H1 (cell line): ENCODE results near the gene TBC1D2B. TPM values are rescaled to one million over a fixed set of nuclear protein-coding genes. Genes with fewer than 3 reads are reported as not detected.

ENCODE experiments used
- CTCF ChIA-PET: fragments of 300-600 bp; sonication (Branson Sonifier 250); formaldehyde crosslinking; loops from one replicate; lab custom pipeline; 2021; ENCODE audit not compliant: partially characterized antibody; lab: Charles Lee
- POLR2A ChIA-PET: fragments of 300-600 bp; sonication (Branson Sonifier 250); formaldehyde crosslinking; loops from one replicate; lab custom pipeline; 2021; ENCODE audit warnings: inconsistent platforms; ENCODE audit not compliant: partially characterized antibody; lab: Charles Lee
- DNase-seq, 2 experiments: peaks; one replicate each; pipeline versions ENCODE4 v3.0.0 to v3.0.0-alpha.2; 2010 to 2022; ENCODE audit warnings: low spot score in 2 of 2, low read depth in 1 of 2, mixed read lengths in 1 of 2
- FAIRE-seq: peaks from 2 replicates; lab custom pipeline; 2011; peaks lifted over from hg19 to GRCh38; lab: Jason Lieb, UNC
- H2AFZ ChIP-seq: 2 replicates; pipeline ENCODE4 v1.8.1; 2012; ENCODE audit warnings: low read length, inconsistent platforms
- H2AK5ac ChIP-seq: 2 replicates; pipeline ENCODE4 v1.6.1; 2013; ENCODE audit warnings: low read depth, low read length
- H2BK120ac ChIP-seq: replicated peaks from 2 replicates; pipeline ENCODE3; 2013; ENCODE audit warnings: low read depth, low read length, inconsistent platforms
- H2BK12ac ChIP-seq: 2 replicates; pipeline ENCODE4 v1.6.1; 2013; ENCODE audit warnings: low read depth, low read length
- H2BK15ac ChIP-seq: 2 replicates; pipeline ENCODE4 v1.6.1; 2013; ENCODE audit warnings: low read length
- H2BK20ac ChIP-seq: 2 replicates; pipeline ENCODE4 v1.6.1; 2013; ENCODE audit warnings: low read length
- H2BK5ac ChIP-seq: 2 replicates; pipeline ENCODE4 v1.6.1; 2013; ENCODE audit warnings: low read depth, low read length
- H3K14ac ChIP-seq: 2 replicates; pipeline ENCODE4 v1.6.1; 2013; ENCODE audit warnings: inconsistent platforms; ENCODE audit not compliant: insufficient read length
- H3K18ac ChIP-seq: 2 replicates; pipeline ENCODE4 v1.6.1; 2013; ENCODE audit warnings: low read length; ENCODE audit errors: extremely low read depth
- H3K23ac ChIP-seq: 2 replicates; pipeline ENCODE4 v1.6.1; 2013; ENCODE audit warnings: inconsistent platforms; ENCODE audit not compliant: insufficient read length
- H3K23me2 ChIP-seq: 2 replicates; pipeline ENCODE4 v1.6.1; 2013; ENCODE audit warnings: low read depth, low read length
- H3K27ac ChIP-seq: 2 replicates; pipeline ENCODE4 v1.6.1; 2011; ENCODE audit warnings: low read depth, low read length, inconsistent platforms
- H3K27me3 ChIP-seq, 4 experiments: replicated peaks in 1 of 4; 1 replicate in 1 of 4; 2 replicates in 3 of 4; pipeline versions ENCODE4 v1.6.1 to v1.8.1; 2011 to 2013; ENCODE audit warnings: low read length in 3 of 4, mild to moderate bottlenecking in 3 of 4, inconsistent platforms in 2 of 4, mixed read lengths in 2 of 4, moderate library complexity in 1 of 4; ENCODE audit not compliant: control insufficient read depth in 3 of 4, insufficient read depth in 3 of 4; ENCODE audit errors: extremely low read depth in 1 of 4
- H3K36me3 ChIP-seq, 4 experiments: 2 replicates each; pipeline versions ENCODE4 v1.6.1 to v1.8.1; 2011 to 2013; ENCODE audit warnings: mild to moderate bottlenecking in 4 of 4, low read length in 3 of 4, moderate library complexity in 2 of 4, control low read depth in 1 of 4, inconsistent platforms in 1 of 4; ENCODE audit not compliant: insufficient read depth in 4 of 4, control insufficient read depth in 2 of 4
- H3K4ac ChIP-seq: replicated peaks from 2 replicates; pipeline ENCODE3; 2013; ENCODE audit warnings: low read length, low read depth, mixed read lengths, inconsistent platforms; ENCODE audit not compliant: insufficient read length
- H3K4me1 ChIP-seq, 4 experiments: replicated peaks in 1 of 4; 1 replicate in 1 of 4; 2 replicates in 3 of 4; pipeline versions ENCODE4 v1.6.1 to v1.8.1; 2011 to 2013; ENCODE audit warnings: low read length in 3 of 4, inconsistent platforms in 2 of 4, mixed read lengths in 1 of 4; ENCODE audit not compliant: insufficient read depth in 4 of 4, control insufficient read depth in 3 of 4
- H3K4me2 ChIP-seq, 2 experiments: 2 replicates each; pipeline versions ENCODE4 v1.6.1 to v1.8.1; 2011 to 2013; ENCODE audit warnings: low read depth in 2 of 2, low read length in 2 of 2, control low read depth in 1 of 2, inconsistent platforms in 1 of 2, mild to moderate bottlenecking in 1 of 2; ENCODE audit not compliant: insufficient read depth in 1 of 2
- H3K4me3 ChIP-seq, 4 experiments: fragments of 200-600, 300-600 bp in 1 of 4; sonication (generic), shearing (Covaris generic), sonication (Bioruptor Twin) in 1 of 4; 2 replicates each; pipeline versions ENCODE4 v1.5.1 to v1.8.1; 2011 to 2016; ENCODE audit warnings: low read length in 4 of 4, low read depth in 3 of 4, control low read depth in 2 of 4, inconsistent platforms in 2 of 4, mild to moderate bottlenecking in 2 of 4, mixed read lengths in 1 of 4, moderate library complexity in 1 of 4; ENCODE audit not compliant: insufficient read depth in 2 of 4; ENCODE audit errors: extremely low read depth in 1 of 4
- H3K56ac ChIP-seq: replicated peaks from 2 replicates; pipeline ENCODE3; 2013; ENCODE audit warnings: low read depth, mild to moderate bottlenecking, mixed read lengths, low read length, inconsistent platforms; ENCODE audit not compliant: insufficient read length
- H3K79me1 ChIP-seq: 2 replicates; pipeline ENCODE4 v1.6.1; 2013; ENCODE audit warnings: low read depth, low read length, control low read depth
- H3K79me2 ChIP-seq, 2 experiments: 2 replicates each; pipeline versions ENCODE4 v1.6.1 to v1.8.1; 2012 to 2013; ENCODE audit warnings: low read length in 2 of 2, mild to moderate bottlenecking in 2 of 2, inconsistent platforms in 1 of 2; ENCODE audit not compliant: insufficient read depth in 2 of 2, control insufficient read depth in 1 of 2
- H3K9ac ChIP-seq, 4 experiments: replicated peaks in 1 of 4; 1 replicate in 1 of 4; 2 replicates in 3 of 4; pipeline versions ENCODE4 v1.6.1 to v1.8.1; 2011 to 2013; ENCODE audit warnings: low read depth in 3 of 4, low read length in 3 of 4, control low read depth in 2 of 4, mild to moderate bottlenecking in 2 of 4, moderate library complexity in 2 of 4, inconsistent platforms in 1 of 4; ENCODE audit errors: extremely low read depth in 1 of 4
- H3K9me3 ChIP-seq, 2 experiments: 2 replicates each; pipeline versions ENCODE4 v1.6.1 to v1.8.1; 2012 to 2013; ENCODE audit warnings: mild to moderate bottlenecking in 2 of 2, moderate library complexity in 2 of 2, control low read depth in 1 of 2, inconsistent platforms in 1 of 2, low read depth in 1 of 2, low read length in 1 of 2, mixed read lengths in 1 of 2; ENCODE audit not compliant: insufficient read depth in 2 of 2
- H4K20me1 ChIP-seq, 2 experiments: replicated peaks in 1 of 2; 2 replicates each; pipeline versions ENCODE3 to v1.8.1; 2011 to 2013; ENCODE audit warnings: inconsistent platforms in 2 of 2, low read length in 2 of 2, mild to moderate bottlenecking in 1 of 2; ENCODE audit not compliant: insufficient read depth in 2 of 2, control insufficient read depth in 1 of 2
- H4K5ac ChIP-seq: 2 replicates; pipeline ENCODE4 v1.6.1; 2013; ENCODE audit warnings: low read length, low read depth, mixed read lengths, inconsistent platforms; ENCODE audit not compliant: insufficient read length
- H4K8ac ChIP-seq: 2 replicates; pipeline ENCODE4 v1.8.0; 2013; ENCODE audit warnings: mild to moderate bottlenecking, moderate library complexity, low read length, inconsistent platforms; ENCODE audit not compliant: insufficient read depth; ENCODE audit errors: extremely low read depth
- H4K91ac ChIP-seq: replicated peaks from 2 replicates; pipeline ENCODE3; 2013; ENCODE audit warnings: low read length, mixed read lengths, inconsistent platforms; ENCODE audit not compliant: insufficient read length
- EP300 ChIP-seq, 2 experiments: IDR thresholded peaks; 1 replicate in 1 of 2; 2 replicates in 1 of 2; pipeline ENCODE4 v1.6.1; 2011 to 2012; ENCODE audit warnings: low read depth in 2 of 2, low read length in 2 of 2, mild to moderate bottlenecking in 2 of 2, borderline replicate concordance in 1 of 2, inconsistent platforms in 1 of 2, moderate library complexity in 1 of 2
- HDAC6 ChIP-seq: IDR thresholded peaks from one replicate; pipeline ENCODE4 v1.7.1; 2012; ENCODE audit warnings: low read depth, mild to moderate bottlenecking, inconsistent platforms, low read length, moderate library complexity
- KDM5A ChIP-seq: fragments of 200-600 bp; IDR thresholded peaks from 2 replicates; pipeline ENCODE4 v1.7.1; 2012; ENCODE audit warnings: mild to moderate bottlenecking, low read length, inconsistent platforms, mixed read lengths
- POU5F1 ChIP-seq: IDR thresholded peaks from 2 replicates; pipeline ENCODE4 v1.6.1; 2011; ENCODE audit warnings: low read depth, mild to moderate bottlenecking, low read length, moderate library complexity
- TEAD4 ChIP-seq: IDR thresholded peaks from 2 replicates; pipeline ENCODE4 v1.6.1; 2012; ENCODE audit warnings: low read depth, low read length, inconsistent platforms, mixed read lengths
- YY1 ChIP-seq: IDR thresholded peaks from 2 replicates; pipeline ENCODE4 v1.6.1; 2011; ENCODE audit warnings: low read depth, mild to moderate bottlenecking, low read length
- ZNF274 ChIP-seq: IDR thresholded peaks from 2 replicates; pipeline ENCODE4 v1.7.0; 2012; ENCODE audit warnings: low read length, borderline replicate concordance; ENCODE audit errors: extremely low read depth
- WGBS, 2 experiments: shearing (Covaris generic) in 1 of 2; methylation state at CpG; one replicate each; pipeline versions ENCODE4 v1.1.6 to v1.1.7; 2013 to 2015; ENCODE audit warnings: low lambda C conversion rate in 2 of 2, mixed read lengths in 2 of 2, inconsistent platforms in 1 of 2, low coverage in 1 of 2, missing lambda C conversion rate in 1 of 2; ENCODE audit not compliant: insufficient replicate concordance in 2 of 2, insufficient coverage in 1 of 2, insufficient read length in 1 of 2; ENCODE audit errors: extremely low coverage in 1 of 2, missing lambda C conversion rate in 1 of 2; 5-methylcytosine and 5-hydroxymethylcytosine counted together
- polyA plus RNA-seq, 7 experiments: library from polyadenylated mRNA; depleted of rRNA in 3 of 7; stranded (reverse) in 5 of 7; unstranded in 2 of 7; fragments of >200 nt in 5 of 7; fragments of 200-250 nt in 2 of 7; gene quantifications; 1 replicate in 5 of 7; 2 replicates in 1 of 7; 4 replicates in 1 of 7; pipeline versions ENCODE4 v1.2.1 to v1.2.3, GENCODE V29; 2011 to 2013; ENCODE audit warnings: missing spikeins in 2 of 7, mixed read lengths in 2 of 7
- total RNA-seq: library from RNA; stranded (reverse); fragmentation: NEBNext Ultra II Directional; extraction: Animal tissue kit (Norgen Biotek cat#: 25700); gene quantifications from 2 replicates; pipeline ENCODE4 v1.2.1, GENCODE V29; 2021
- TF ChIP-seq, protein P1 (sequence below): IDR thresholded peaks from 2 replicates; pipeline ENCODE4 v1.6.1; 2012; ENCODE audit warnings: inconsistent platforms

TBC1D2B gene
- total and polyA plus RNA-seq, 2 of the 8 experiments (the other 6 are each of a cell fraction or from before 2014, with no cell fraction given), result 11.9 to 19.5 TPM

DNA sequence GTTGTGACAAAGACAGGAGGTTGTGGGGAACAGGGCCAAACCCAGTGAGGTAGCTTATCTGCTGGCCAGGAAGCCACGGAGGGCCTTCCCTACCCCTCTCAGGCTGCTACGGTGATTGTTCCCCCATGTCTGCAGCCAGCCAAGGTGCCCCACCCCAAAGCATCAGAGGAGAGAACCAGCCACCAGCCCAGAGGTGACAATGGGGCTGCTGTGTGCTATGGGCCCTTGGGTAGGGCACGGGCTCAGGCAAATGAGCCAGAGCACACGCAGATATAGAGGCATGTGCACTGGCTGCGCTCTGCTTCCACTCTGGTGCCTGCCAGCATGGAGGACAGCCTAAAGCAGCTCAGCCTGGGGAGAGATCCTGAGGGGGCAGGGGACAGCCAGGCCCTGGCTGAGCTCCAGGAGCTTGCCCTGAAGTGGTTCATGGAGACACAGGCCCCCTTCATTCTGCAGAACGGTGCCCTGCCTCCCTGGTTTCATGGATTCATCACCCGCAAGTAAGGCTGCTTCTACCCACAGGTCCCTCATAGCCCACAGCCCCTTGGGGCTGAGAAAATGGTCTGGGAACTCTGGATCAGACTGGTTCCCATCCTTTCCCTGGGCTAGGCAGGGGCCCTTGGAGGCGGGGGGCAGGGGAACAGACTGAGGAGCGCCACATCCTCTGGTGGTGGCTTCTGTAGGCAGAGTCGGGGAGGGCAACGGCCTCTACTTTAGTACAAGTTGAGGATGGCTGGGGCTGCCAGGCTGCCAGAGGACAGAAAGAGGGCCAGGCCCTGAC, 14.9 kb upstream of the TBC1D2B start, which contains the start of gene SH2D7:
SH2D7 (plus strand) TSS at position 301 of the 781 bp plus-strand sequence; CDS start at position 325, 24 bp downstream.
- no peaks in the 10 kb centered on the region for H3K79me2 ChIP-seq
- no peak within 1 kb of the TSS for H2BK20ac ChIP-seq
- no peak for TF ChIP-seq HDAC6
- TF ChIP-seq KDM5A, result no peak
- TF ChIP-seq, protein P1, sequence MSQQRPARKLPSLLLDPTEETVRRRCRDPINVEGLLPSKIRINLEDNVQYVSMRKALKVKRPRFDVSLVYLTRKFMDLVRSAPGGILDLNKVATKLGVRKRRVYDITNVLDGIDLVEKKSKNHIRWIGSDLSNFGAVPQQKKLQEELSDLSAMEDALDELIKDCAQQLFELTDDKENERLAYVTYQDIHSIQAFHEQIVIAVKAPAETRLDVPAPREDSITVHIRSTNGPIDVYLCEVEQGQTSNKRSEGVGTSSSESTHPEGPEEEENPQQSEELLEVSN, result no peak
- no peak for TF ChIP-seq ZNF274
- no peak for TF ChIP-seq YY1
- no peak for TF ChIP-seq EP300 (IDR thresholded peaks at IDR 0.05; ENCODE audit: borderline replicate concordance in 1 of 2, low read depth in 2 of 2, low read length in 2 of 2)
- TF ChIP-seq TEAD4, result no peak
- TF ChIP-seq POU5F1, result no peak
- H3K4me3 ChIP-seq, result no peak within 1 kb of the TSS
- no peaks in the 10 kb centered on the region for H3K36me3 ChIP-seq
- peaks cover 0 to 14% (median 7%) of the 10 kb centered on the region in 4 experiments; a peak in 3 of 7 replicates for H3K27me3 ChIP-seq
- no peak within 1 kb of the TSS for H3K23ac ChIP-seq
- H2BK5ac ChIP-seq, result no peak within 1 kb of the TSS
- no peak within 1 kb of the TSS for H3K9ac ChIP-seq
- no peak within 1 kb of the TSS for H3K18ac ChIP-seq
- H3K79me1 ChIP-seq, result no peaks in the 10 kb centered on the region
- H3K27ac ChIP-seq, result no peak within 1 kb of the TSS
- H4K91ac ChIP-seq, result no peak within 1 kb of the TSS
- CTCF ChIA-PET, result interaction anchor here (0.9 to 8.0 kb wide), 5 partner anchors 8 to 103 kb away, joined by 3 to 51 read pairs (median 4); no protein-coding TSS in a partner anchor
- no peak within 1 kb of the TSS for H2BK15ac ChIP-seq
- H3K23me2 ChIP-seq, result no peaks in the 10 kb centered on the region
- no peak for FAIRE-seq
- POLR2A ChIA-PET, result no interaction called here
- no peak within 1 kb of the TSS for H4K8ac ChIP-seq
- DNase-seq, result no peak
- no peak within 1 kb of the TSS for H2BK12ac ChIP-seq
- no peaks in the 10 kb centered on the region for H4K20me1 ChIP-seq
- H2AK5ac ChIP-seq, result no peak within 1 kb of the TSS
- whole genome bisulfite sequencing, 2 experiments, result 92% methylated on average over 11 of the region's 11 CpGs; no CpG with 5 or more reads in 1 of the 2 experiments
- H3K4ac ChIP-seq, result no peak within 1 kb of the TSS
- no peaks in the 10 kb centered on the region for H3K9me3 ChIP-seq
- 0 out of 7 replicates have a peak, but pooled peaks cover 0 to 4% (median 0%) of the 10 kb centered on the region in 4 experiments for H3K4me1 ChIP-seq
- H2BK120ac ChIP-seq, result no peak within 1 kb of the TSS
- no peak within 1 kb of the TSS for H3K14ac ChIP-seq
- H2AFZ ChIP-seq, result no peak within 1 kb of the TSS
- H3K56ac ChIP-seq, result no peak within 1 kb of the TSS
- no peak within 1 kb of the TSS for H3K4me2 ChIP-seq
- H4K5ac ChIP-seq, result no peak within 1 kb of the TSS
